ENCODE measurements around the gene SOWAHD. TPM values are rescaled to one million over a fixed set of nuclear protein-coding genes. Genes with fewer than 3 reads are reported as not detected.

The SOWAHD gene
- total and polyA plus RNA-seq, 4 donors = 1.4 to 5.8 (median 3.0) TPM

- H3K27me3 ChIP-seq (ENCODE audit: control insufficient read depth in 3 of 3, insufficient read depth in 3 of 3, low read length in 2 of 3) = peaks cover 0 to 4% (median 0%) of the 10 kb centered on the region in 3 donors
- H3K9me3 ChIP-seq (ENCODE audit: control insufficient read depth in 4 of 4, insufficient read depth in 3 of 4, low read length in 3 of 4) = peaks cover 0 to 5% (median 0%) of the 10 kb centered on the region in 4 donors
- WGBS, 2 donors = 72 to 82% methylated on average over 10 of the region's 10 CpGs
- H3K36me3 ChIP-seq (ENCODE audit: control insufficient read depth in 4 of 4, insufficient read depth in 4 of 4, low read length in 4 of 4) = no peaks in the 10 kb centered on the region
- no peak for DNase-seq
- ATAC-seq (ENCODE audit: insufficient read depth, low FRiP score) = no peak
- H3K9ac ChIP-seq (ENCODE audit: insufficient read depth in 1 of 2, low read length in 2 of 2) = no peak overlapping the region
- H3K4me1 ChIP-seq (ENCODE audit: control insufficient read depth in 5 of 5, insufficient read depth in 5 of 5, low read length in 5 of 5) = peaks cover 0 to 4% (median 0%) of the 10 kb centered on the region in 5 donors
- TF ChIP-seq CTCF (IDR thresholded peaks at IDR 0.05; ENCODE audit: control extremely low read depth, extremely low read depth) = no peak
- no peak overlapping the region for H3K27ac ChIP-seq (ENCODE audit: low read depth in 1 of 2, low read length in 1 of 2)
- H3K4me3 ChIP-seq = no peak overlapping the region
Observed at GRCh38 chrX:119756926-119757635, 1.3 kb upstream of the SOWAHD start.

GRCh38 chrX:119757646-119757978 is 776 bp upstream of the SOWAHD start:
- Histone ChIP-seq H3K4me3 (peak overlapping the region; percentile 12), H3K9me3 (ENCODE audit: control insufficient read depth in 4 of 4, insufficient read depth in 3 of 4, low read length in 3 of 4) (peaks cover 0 to 5% (median 0%) of the 10 kb centered on the region in 4 donors), H3K27me3 (ENCODE audit: control insufficient read depth in 3 of 3, insufficient read depth in 3 of 3, low read length in 2 of 3) (peaks cover 0 to 4% (median 0%) of the 10 kb centered on the region in 3 donors), H3K4me1 (ENCODE audit: control insufficient read depth in 5 of 5, insufficient read depth in 5 of 5, low read length in 5 of 5) (peaks cover 0 to 4% (median 0%) of the 10 kb centered on the region in 5 donors), H3K27ac (ENCODE audit: low read depth in 1 of 2, low read length in 1 of 2) (peak overlapping the region in 1 of 2 donors; percentile 53), H3K36me3 (ENCODE audit: control insufficient read depth in 4 of 4, insufficient read depth in 4 of 4, low read length in 4 of 4) (no peaks in the 10 kb centered on the region), H3K9ac (ENCODE audit: insufficient read depth in 1 of 2, low read length in 2 of 2) (no peak overlapping the region)
- DNase-seq (no peak), ATAC-seq (ENCODE audit: insufficient read depth, low FRiP score) (no peak)
- WGBS, 2 donors = 60 to 75% methylated on average over 9 to 12 of the region's 12 CpGs
- no peak for TF ChIP-seq CTCF (IDR thresholded peaks at IDR 0.05; ENCODE audit: control extremely low read depth, extremely low read depth)

GRCh38 chrX:119758731-119759247 is 401 bp downstream of the SOWAHD start:
- WGBS, 2 donors = 0 to 37% methylated on average over 6 to 54 of the region's 54 CpGs
- no peak for TF ChIP-seq CTCF (IDR thresholded peaks at IDR 0.05; ENCODE audit: control extremely low read depth, extremely low read depth)
- ATAC-seq (ENCODE audit: insufficient read depth, low FRiP score) (peak; percentile 54), DNase-seq (peak in 1 of 3 donors; percentile 41)
- Histone ChIP-seq H3K27ac (ENCODE audit: low read depth in 1 of 2, low read length in 1 of 2) (no peak overlapping the region), H3K4me1 (ENCODE audit: control insufficient read depth in 5 of 5, insufficient read depth in 5 of 5, low read length in 5 of 5) (peaks cover 0 to 4% (median 0%) of the 10 kb centered on the region in 5 donors), H3K9ac (ENCODE audit: insufficient read depth in 1 of 2, low read length in 2 of 2) (no peak overlapping the region), H3K9me3 (ENCODE audit: control insufficient read depth in 4 of 4, insufficient read depth in 3 of 4, low read length in 3 of 4) (peaks cover 0 to 5% (median 0%) of the 10 kb centered on the region in 4 donors), H3K27me3 (ENCODE audit: control insufficient read depth in 3 of 3, insufficient read depth in 3 of 3, low read length in 2 of 3) (peaks cover 0 to 4% (median 0%) of the 10 kb centered on the region in 3 donors), H3K36me3 (ENCODE audit: control insufficient read depth in 4 of 4, insufficient read depth in 4 of 4, low read length in 4 of 4) (no peaks in the 10 kb centered on the region), H3K4me3 (no peak overlapping the region)
